ENCODE results near the gene KRTAP5-10. TPM values are rescaled to one million over a fixed set of nuclear protein-coding genes. Genes with fewer than 3 reads are reported as not detected.

The KRTAP5-10 gene
- total RNA-seq, 1 donor from 2014 or later, result not detected

DNA sequence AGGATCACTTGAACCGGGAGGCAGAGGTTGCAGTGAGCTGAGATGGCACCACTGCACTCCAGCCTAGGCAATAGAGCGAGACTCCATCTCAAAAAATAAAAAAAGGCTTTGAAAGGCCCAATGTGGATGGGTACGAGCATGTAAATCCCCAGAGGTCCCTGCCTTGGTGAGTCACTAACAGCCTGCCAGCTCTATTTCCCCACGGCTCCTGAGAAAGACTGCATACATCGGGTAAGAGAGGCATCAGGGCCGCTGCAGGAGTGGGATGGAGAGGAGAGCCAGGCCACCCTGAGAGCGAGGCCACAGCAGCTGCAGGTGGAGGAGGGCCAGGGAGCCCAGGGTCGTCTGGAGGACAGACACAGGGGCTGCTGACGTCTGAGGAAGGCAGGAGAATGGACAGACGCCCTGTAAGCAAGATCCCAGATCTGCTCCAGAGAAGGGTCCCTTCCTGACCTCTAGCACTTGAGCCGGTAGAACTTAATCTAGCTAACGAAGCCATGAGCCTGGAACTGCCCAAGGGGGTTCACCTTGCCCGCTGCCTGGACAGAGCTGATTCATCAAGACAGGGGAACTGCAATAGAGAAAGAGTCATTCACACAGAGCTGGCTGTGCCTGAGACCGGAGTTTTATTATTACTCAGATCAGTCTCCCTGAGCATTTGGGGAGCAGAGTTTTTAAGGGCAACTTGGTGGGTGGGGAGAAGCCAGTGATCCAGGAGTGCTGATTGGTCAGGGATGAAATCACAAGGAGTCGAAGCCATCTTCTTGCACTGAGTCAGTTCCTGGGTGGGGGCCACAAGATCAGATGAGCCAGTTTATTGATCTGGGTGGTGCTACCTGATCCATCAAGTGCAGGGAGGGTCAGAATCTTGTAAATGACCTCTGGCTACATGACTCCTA, 22.2 kb upstream of the KRTAP5-10 start:
- no peaks in the 10 kb centered on the region for H3F3A ChIP-seq (ENCODE audit: low read depth)
- no peak overlapping the region for H3K4me3 ChIP-seq
- TF ChIP-seq EZH2 (IDR thresholded peaks at IDR 0.05), result no peak
- TF ChIP-seq EZH2phosphoT487 (IDR thresholded peaks at IDR 0.05), result no peak
- no peaks in the 10 kb centered on the region for H3K9me3 ChIP-seq (ENCODE audit: low read depth)
- Mint-ChIP-seq H3K36me3 (peaks cover 4% of the 10 kb centered on the region), H3K9me3 (peaks cover 14% of the 10 kb centered on the region), H3K27me3 (ENCODE audit: insufficient read depth, low read depth) (peaks cover 11% of the 10 kb centered on the region), H3K27ac (no peak overlapping the region), H3K4me3 (no peak overlapping the region), H3K4me1 (peaks cover 31% of the 10 kb centered on the region)
- no peaks in the 10 kb centered on the region for H3K36me3 ChIP-seq
- H3K27me3 ChIP-seq, result no peaks in the 10 kb centered on the region
- H3K9ac ChIP-seq, result no peak overlapping the region
- no peaks in the 10 kb centered on the region for H3K4me1 ChIP-seq
- no peak for DNase-seq (ENCODE audit: low spot score)
- no peaks in the 10 kb centered on the region for H4K20me1 ChIP-seq (ENCODE audit: low read depth)
- no peak overlapping the region for H3K27ac ChIP-seq
- no peak overlapping the region for H3K4me2 ChIP-seq
- H2AFZ ChIP-seq (replicated peaks), result no peak overlapping the region
- H3K79me2 ChIP-seq (ENCODE audit: low read depth), result no peaks in the 10 kb centered on the region

- no peaks in the 10 kb centered on the region for H3K9me3 ChIP-seq (ENCODE audit: low read depth)
- DNase-seq (ENCODE audit: low spot score), result no peak
- Mint-ChIP-seq H3K27me3 (ENCODE audit: insufficient read depth, low read depth) (peaks cover 11% of the 10 kb centered on the region), H3K4me3 (no peak overlapping the region), H3K9me3 (peaks cover 14% of the 10 kb centered on the region), H3K27ac (no peak overlapping the region), H3K4me1 (peaks cover 27% of the 10 kb centered on the region), H3K36me3 (peaks cover 4% of the 10 kb centered on the region)
- H3K9ac ChIP-seq, result no peak overlapping the region
- no peaks in the 10 kb centered on the region for H3K79me2 ChIP-seq (ENCODE audit: low read depth)
- H3K36me3 ChIP-seq, result no peaks in the 10 kb centered on the region
- H3F3A ChIP-seq (ENCODE audit: low read depth), result no peaks in the 10 kb centered on the region
- no peak overlapping the region for H3K4me2 ChIP-seq
- no peaks in the 10 kb centered on the region for H4K20me1 ChIP-seq (ENCODE audit: low read depth)
- H2AFZ ChIP-seq (replicated peaks), result no peak overlapping the region
- no peak overlapping the region for H3K4me3 ChIP-seq
- no peak overlapping the region for H3K27ac ChIP-seq
- TF ChIP-seq EZH2 (IDR thresholded peaks at IDR 0.05), result no peak
- no peak for TF ChIP-seq EZH2phosphoT487 (IDR thresholded peaks at IDR 0.05)
- TF ChIP-seq, protein P1, sequence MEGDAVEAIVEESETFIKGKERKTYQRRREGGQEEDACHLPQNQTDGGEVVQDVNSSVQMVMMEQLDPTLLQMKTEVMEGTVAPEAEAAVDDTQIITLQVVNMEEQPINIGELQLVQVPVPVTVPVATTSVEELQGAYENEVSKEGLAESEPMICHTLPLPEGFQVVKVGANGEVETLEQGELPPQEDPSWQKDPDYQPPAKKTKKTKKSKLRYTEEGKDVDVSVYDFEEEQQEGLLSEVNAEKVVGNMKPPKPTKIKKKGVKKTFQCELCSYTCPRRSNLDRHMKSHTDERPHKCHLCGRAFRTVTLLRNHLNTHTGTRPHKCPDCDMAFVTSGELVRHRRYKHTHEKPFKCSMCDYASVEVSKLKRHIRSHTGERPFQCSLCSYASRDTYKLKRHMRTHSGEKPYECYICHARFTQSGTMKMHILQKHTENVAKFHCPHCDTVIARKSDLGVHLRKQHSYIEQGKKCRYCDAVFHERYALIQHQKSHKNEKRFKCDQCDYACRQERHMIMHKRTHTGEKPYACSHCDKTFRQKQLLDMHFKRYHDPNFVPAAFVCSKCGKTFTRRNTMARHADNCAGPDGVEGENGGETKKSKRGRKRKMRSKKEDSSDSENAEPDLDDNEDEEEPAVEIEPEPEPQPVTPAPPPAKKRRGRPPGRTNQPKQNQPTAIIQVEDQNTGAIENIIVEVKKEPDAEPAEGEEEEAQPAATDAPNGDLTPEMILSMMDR (IDR thresholded peaks at IDR 0.05), result no peak
- H3K27me3 ChIP-seq, result no peaks in the 10 kb centered on the region
- no peaks in the 10 kb centered on the region for H3K4me1 ChIP-seq
These were observed 21.5 kb upstream of the KRTAP5-10 start for GRCh38 chr11:71543866-71544265.

GRCh38 chr11:71544525-71545214, 20.7 kb upstream of the KRTAP5-10 start:
- Histone ChIP-seq H3K36me3 (no peaks in the 10 kb centered on the region), H3K79me2 (ENCODE audit: low read depth) (no peaks in the 10 kb centered on the region), H3K27me3 (no peaks in the 10 kb centered on the region), H3K4me3 (no peak overlapping the region), H3K9ac (no peak overlapping the region), H2AFZ (replicated peaks) (no peak overlapping the region), H3F3A (ENCODE audit: low read depth) (no peaks in the 10 kb centered on the region), H3K4me1 (no peaks in the 10 kb centered on the region), H3K27ac (no peak overlapping the region), H3K9me3 (ENCODE audit: low read depth) (no peaks in the 10 kb centered on the region), H4K20me1 (ENCODE audit: low read depth) (no peaks in the 10 kb centered on the region), H3K4me2 (no peak overlapping the region)
- H3K27me3 Mint-ChIP-seq (ENCODE audit: insufficient read depth, low read depth), result peaks cover 8% of the 10 kb centered on the region
- H3K27ac Mint-ChIP-seq, result no peak overlapping the region
- no peak for DNase-seq (ENCODE audit: low spot score)
- H3K9me3 Mint-ChIP-seq, result peaks cover 14% of the 10 kb centered on the region
- TF ChIP-seq, protein P1 (IDR thresholded peaks at IDR 0.05), result no peak
- TF ChIP-seq EZH2phosphoT487 (IDR thresholded peaks at IDR 0.05), result no peak
- TF ChIP-seq EZH2 (IDR thresholded peaks at IDR 0.05), result no peak
- no peak overlapping the region for H3K4me3 Mint-ChIP-seq
- peaks cover 4% of the 10 kb centered on the region for H3K36me3 Mint-ChIP-seq
- peaks cover 24% of the 10 kb centered on the region for H3K4me1 Mint-ChIP-seq
